ENCODE measurements around the gene PRRT1.
A peak's percentile ranks its signal among the peaks of the same experiment; 100 is the strongest.
"Not testable (repeated sequence)": the region's sequence is repeated elsewhere in the genome, so short reads cannot be mapped to it uniquely, and the experiment has no call there.

The PRRT1 gene

GRCh38 chr6:32188381-32189068 is 36.8 kb upstream of the PRRT1 start:
- DNase-seq (ENCODE audit: low read depth in 2 of 2) = no peak

DNA sequence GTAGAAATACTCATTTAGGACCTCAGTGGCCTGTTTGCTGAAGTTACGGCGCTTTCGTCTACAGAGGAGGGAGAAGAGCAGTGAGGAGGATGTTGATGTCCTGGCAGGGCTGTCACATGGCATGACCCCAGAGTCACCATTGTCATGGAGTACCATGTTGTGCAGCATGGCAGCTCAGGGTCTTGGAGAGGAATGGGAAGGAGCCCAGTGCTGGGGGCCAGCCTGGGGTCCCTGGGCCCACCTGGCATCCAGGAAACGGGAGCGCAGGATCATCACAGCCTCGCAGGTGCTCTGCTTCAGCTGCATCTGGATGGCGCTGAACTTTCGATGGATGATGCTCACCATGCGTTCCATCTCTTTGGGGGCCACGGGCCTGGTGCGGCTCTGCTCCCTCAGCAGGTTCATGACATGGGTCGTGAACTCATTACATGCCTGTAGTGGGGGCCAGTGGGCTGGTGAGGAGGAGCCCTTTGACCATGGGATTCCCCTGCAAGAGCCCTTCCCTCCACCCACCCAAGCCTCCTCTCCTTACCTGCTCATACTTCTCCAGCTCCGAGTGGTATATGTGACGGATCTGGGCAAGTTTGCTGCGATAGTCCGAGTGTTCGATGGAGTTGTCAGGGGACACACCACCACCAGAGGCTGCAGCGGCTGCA is 36.1 kb upstream of the PRRT1 start:
- DNase-seq (ENCODE audit: low read depth in 2 of 2) = not testable (repeated sequence)

DNA sequence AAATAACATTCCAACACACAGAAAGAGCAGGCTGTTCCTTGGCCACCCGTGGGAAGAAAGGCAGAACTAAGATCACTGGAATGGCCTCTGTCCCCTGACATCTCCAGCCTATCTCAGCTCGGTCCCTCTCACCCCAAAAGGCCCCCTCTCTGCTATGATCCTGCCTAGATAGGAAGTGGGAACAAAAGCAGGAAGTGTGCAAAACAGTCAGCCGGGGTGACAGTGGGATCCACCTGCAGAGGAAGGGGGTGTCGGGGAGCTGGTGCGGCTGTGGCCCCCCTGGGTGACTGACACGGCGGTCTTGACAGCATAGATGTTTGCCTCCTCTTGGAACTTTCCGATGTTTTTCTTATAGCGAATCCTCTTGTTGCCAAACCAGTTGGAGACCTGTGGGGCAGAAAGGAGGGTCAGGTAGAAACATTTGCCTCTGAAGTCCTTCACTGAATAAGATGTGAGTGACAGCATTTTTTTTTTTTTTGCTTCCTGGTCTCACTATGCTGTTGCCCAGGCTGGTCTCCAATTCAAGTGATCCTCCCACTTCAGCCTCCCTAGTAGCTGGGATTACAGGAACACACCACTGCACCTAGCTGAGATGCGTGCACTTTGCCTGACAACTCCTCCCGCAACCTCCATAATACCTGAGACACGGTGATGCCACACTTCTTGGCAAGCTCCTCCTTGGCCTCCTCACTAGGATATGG is 35.4 kb upstream of the PRRT1 start:
- DNase-seq (ENCODE audit: low read depth in 2 of 2) = no peak

DNA sequence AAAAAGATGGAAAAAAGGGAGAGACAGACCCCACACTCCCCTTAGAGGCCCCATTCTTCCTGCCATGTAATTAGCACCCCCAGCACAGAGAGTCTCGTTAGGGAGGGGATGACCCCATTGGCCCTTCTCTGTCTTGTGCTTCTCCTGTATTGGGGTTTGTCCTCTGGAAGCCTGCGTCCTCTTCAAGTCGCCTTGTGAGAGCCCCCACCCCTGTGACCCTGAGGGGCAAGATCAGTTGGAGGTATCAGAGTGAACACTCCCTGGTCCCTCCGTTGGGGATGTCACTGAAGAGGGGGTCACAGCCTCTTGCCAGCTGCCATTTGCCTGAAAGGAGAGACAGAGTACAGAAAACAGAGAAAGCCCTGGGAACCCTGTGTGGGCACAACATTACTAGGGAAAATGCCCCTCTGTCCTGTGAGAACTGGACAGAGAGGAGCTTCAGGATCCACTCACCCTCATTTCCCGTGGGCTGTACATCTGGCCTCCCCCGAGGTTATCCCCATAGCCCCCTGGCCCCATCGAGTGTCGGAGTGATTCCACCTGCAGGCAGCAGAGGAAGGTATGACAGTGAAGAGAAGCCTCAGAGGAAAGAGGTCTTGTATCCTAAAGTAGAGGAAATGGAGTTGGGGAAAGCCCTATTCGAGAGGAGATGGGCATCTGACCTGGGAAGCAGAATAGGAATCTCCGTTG is 34.6 kb upstream of the PRRT1 start:
- not testable (repeated sequence) for DNase-seq (ENCODE audit: low read depth in 2 of 2)

DNA sequence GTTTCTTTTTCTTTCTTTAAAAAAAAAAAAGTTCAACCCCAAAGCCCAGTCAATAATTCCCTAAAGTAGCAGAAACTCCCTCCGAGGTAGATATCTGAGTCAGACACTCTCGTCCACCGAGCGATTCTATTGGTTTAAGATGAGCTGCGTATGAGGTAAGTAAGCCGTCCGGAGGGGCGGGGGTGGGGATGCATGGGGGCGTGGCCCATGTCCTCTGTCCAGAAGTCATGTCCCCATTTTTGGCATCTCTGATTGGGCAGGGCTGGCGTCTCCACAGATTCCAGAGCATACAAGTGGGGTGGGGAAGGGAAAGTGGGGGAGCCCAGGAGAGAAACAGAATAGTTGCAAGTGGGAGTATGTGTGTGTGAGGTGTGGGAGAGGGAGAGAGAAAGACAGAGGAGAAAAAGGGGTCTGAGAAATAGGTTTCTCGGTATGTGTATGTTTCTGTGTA is 34.0 kb upstream of the PRRT1 start:
- peak; percentile 40 to 58 for DNase-seq (ENCODE audit: low read depth in 2 of 2)

DNA sequence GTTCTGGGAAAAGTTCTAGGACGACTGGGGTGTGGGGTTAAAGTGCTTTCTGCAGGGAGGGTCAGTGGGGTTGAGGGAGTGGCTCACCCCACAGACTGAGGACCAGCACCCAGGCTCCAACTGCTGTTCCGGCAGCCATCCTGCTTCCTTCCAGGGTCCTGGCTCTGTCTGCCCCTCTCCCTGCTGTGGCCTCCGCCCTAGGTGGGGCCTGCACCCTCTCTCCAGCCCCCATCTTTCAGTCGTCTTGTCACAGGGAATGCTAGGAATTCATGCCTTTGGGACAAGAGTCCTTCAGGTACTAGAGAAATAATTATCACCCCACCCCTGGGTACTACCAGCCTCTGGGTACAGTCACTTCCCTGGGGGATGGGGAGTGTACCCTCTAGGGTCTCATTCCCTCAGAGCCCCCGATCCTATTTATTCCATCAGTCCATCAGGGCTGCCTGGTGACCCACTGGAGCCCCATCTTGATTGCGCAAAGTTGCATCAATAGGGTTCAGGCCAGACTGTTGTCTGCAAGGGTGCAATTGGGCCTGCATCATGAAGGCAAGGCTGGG is 32.4 kb upstream of the PRRT1 start, which contains the start of gene AGER:
Gene AGER, minus strand, starts transcription at position 170 of the 557 bp plus-strand sequence. Its CDS starts 31 bp downstream, at position 139.
- no peak for DNase-seq (ENCODE audit: low read depth in 2 of 2)

- no peak for DNase-seq (ENCODE audit: low read depth in 2 of 2)
Measured at GRCh38 chr6:32183483-32184083, 31.8 kb upstream of the PRRT1 start.

- DNase-seq (ENCODE audit: low read depth in 2 of 2) = no peak
Measured at GRCh38 chr6:32183030-32183429, 31.3 kb upstream of the PRRT1 start.

- no peak for DNase-seq (ENCODE audit: low read depth in 2 of 2)
Measured at GRCh38 chr6:32182555-32182981, 30.8 kb upstream of the PRRT1 start.

DNA sequence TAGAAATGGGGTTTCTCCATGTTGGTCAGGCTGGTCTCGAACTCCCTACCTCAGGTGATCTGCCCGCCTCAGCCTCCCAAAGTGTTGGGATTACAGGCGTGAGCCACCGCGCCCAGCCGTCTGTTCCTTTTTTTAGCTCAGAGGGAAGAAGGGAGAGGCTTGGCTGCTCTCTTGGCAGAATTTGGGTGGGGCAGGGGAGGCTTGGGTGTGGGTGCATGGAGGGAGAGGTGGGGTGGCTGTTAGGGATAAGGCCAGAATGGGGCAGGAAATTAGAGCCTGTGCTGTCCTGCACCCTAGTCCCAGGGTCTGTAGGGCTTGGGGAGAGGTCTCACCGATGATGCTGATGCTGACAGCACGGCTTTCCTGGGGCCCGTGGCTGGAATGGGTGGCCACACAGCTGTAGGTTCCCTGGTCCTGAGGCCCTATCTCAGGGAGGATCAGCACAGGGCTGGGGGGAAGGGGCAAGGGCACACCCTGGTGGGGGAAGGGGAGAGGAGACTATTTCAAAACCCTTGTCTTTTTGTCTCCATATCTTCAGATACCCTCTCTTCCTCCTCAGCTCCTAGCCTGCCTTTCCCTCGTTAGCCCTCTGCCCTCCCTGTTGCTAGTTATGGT is 30.3 kb upstream of the PRRT1 start:
- no peak for DNase-seq (ENCODE audit: low read depth in 2 of 2)

DNA sequence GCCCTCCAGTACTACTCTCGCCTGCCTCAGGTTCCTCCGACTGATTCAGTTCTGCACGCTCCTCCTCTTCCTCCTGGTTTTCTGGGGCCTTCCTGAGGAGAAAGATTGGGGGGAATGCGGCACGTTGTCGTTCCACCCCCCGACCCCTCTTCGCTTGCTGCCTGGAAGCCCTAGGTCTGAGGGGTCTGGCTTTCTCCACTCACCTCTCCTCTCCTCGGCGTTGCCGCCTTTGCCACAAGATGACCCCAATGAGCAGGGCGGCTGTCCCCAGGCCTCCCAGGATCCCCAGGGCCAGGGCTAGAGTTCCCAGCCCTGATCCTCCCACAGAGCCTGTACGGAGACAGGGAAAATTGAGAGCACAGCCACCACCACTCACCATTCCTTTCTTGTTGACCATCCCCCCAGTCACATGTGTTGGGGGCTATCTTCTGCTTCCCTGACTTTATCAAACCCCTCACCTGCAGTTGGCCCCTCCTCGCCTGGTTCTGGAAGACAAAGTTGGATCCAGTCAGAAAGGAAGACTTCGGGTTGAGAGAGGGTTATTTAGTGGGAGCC is 29.5 kb upstream of the PRRT1 start:
- DNase-seq (ENCODE audit: low read depth in 2 of 2) = no peak

- no peak for DNase-seq (ENCODE audit: low read depth in 2 of 2)
Measured at GRCh38 chr6:32179766-32180405, 28.1 kb upstream of the PRRT1 start.

DNA sequence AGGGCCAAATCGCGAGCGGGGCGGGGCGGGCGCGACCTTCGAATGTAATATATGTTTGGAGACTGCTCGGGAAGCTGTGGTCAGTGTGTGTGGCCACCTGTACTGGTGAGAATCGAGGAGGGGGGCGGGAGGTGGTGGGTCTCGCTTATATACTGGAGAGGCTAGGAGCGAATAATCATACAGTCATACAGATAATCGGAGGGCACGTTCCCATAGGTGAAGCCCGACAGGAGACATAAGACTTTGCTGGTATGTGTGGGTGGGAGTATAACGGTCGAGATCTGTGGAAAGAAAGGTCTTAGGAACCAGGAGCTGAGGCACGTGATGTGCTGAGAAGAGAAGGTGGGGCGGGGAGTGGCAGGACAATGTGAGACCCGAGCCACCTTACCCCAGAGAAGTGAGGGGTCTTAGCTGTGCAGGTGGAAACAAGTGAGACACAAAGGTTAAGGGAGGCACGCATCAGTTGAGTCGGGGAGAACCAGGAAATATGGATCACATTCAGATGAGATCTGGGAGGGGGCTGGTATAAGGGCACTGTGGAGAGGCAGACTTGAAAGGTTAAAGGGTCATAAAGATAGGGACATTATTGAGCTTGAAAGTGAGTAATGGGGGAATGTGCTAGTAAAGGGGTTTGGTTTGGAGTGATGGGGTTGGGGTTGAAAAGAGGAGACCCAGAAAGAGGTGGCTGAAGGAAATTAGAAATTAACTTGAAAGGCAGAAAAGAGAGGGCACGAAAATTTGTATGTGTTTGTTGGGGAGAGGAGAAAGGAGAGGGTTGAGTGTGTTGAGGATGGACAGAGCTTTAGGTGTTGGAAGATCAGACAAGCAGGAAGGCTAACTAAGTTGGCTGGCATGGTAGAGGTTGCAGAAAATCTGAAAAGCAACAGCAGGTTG is 27.1 kb upstream of the PRRT1 start:
- no peak for DNase-seq (ENCODE audit: low read depth in 2 of 2)

DNA sequence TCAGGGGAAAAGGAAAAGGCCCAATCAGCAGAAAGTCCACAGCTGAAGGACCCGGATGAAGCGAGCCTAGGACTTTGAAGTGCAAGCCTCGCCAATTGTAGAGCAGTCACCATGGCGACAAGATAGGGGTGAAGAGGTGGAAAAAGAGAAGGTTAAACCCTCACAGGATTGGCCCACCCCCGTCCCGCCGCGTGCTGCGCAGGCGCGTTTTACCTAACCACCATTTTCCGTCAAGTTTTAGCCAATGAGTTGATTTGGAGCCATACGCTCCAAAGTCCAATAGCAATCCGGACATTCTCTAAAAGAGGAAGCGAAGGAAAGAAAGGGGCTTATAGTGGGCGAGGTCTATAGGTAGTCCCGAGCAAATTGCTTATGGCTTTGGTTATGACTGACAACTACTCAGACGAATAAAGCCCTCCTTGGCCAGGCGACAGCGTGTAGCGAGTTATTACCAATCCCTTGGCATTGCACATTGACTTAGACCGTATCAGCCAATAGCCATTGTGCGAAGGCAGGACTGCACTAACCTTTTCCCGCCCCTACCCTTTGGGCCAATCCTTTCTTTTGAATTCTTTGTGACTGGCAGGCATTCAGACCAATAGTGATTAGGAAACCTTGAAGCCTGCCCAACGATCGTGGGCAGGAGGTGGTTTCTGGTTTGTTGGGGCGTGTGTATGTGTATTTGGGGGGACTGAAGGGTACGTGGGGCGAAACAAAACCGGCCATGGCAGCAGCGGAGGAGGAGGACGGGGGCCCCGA is 26.2 kb upstream of the PRRT1 start, which contains the start of gene RNF5:
Gene RNF5, plus strand, starts transcription at position 618 of the 759 bp plus-strand sequence. Its CDS starts 107 bp downstream, at position 725.
- DNase-seq (ENCODE audit: low read depth in 2 of 2) = peak; percentile 81 to 90

GRCh38 chr6:32177183-32177787 is 25.5 kb upstream of the PRRT1 start:
- peak in 1 of 2 donors; percentile 28 for DNase-seq (ENCODE audit: low read depth in 2 of 2)

- DNase-seq (ENCODE audit: low read depth in 2 of 2) = no peak
Measured at GRCh38 chr6:32176476-32177182, 24.9 kb upstream of the PRRT1 start.
